ENCODE results near the gene ATP9B. TPM values are rescaled to one million over a fixed set of nuclear protein-coding genes. Genes with fewer than 3 reads are reported as not detected.
"Not testable (repeated sequence)": the region's sequence is repeated elsewhere in the genome, so short reads cannot be mapped to it uniquely, and the experiment has no call there.

ATP9B gene
- total RNA-seq, 2 donors from 2014 or later = 15.4 to 17.6 TPM

GRCh38 chr18:79258447-79258846 is 189.3 kb downstream of the ATP9B start:
- Histone ChIP-seq H3K27me3 (no peaks in the 10 kb centered on the region), H3K9me3 (no peaks in the 10 kb centered on the region), H3K4me1 (peaks cover 0 to 5% of the 10 kb centered on the region in 2 donors), H3K36me3 (peaks cover 4% of the 10 kb centered on the region), H3K27ac (peak overlapping the region; percentile 39 to 51), H3K4me3 (no peak overlapping the region)
- DNase-seq (ENCODE audit: low spot score) = no peak
- no peak for TF ChIP-seq CTCF (IDR thresholded peaks at IDR 0.05)

- Histone ChIP-seq H3K27me3 (no peaks in the 10 kb centered on the region), H3K4me1 (peaks cover 0 to 5% of the 10 kb centered on the region in 2 donors), H3K9me3 (no peaks in the 10 kb centered on the region), H3K36me3 (peaks cover 3% of the 10 kb centered on the region), H3K27ac (no peak overlapping the region), H3K4me3 (no peak overlapping the region)
- TF ChIP-seq CTCF (IDR thresholded peaks at IDR 0.05) = no peak
- DNase-seq (ENCODE audit: low spot score) = no peak
Observed at GRCh38 chr18:79259218-79259617, 190.0 kb downstream of the ATP9B start.

GRCh38 chr18:79260023-79260422 is 190.8 kb downstream of the ATP9B start:
- Histone ChIP-seq H3K36me3 (no peaks in the 10 kb centered on the region), H3K27me3 (no peaks in the 10 kb centered on the region), H3K4me1 (peaks cover 0 to 5% of the 10 kb centered on the region in 2 donors), H3K27ac (no peak overlapping the region), H3K9me3 (no peaks in the 10 kb centered on the region), H3K4me3 (no peak overlapping the region)
- no peak for DNase-seq (ENCODE audit: low spot score)
- TF ChIP-seq CTCF (IDR thresholded peaks at IDR 0.05) = no peak

- Histone ChIP-seq H3K9me3 (no peaks in the 10 kb centered on the region), H3K4me3 (no peak overlapping the region), H3K4me1 (peaks cover 0 to 5% of the 10 kb centered on the region in 2 donors), H3K27me3 (no peaks in the 10 kb centered on the region), H3K36me3 (no peaks in the 10 kb centered on the region), H3K27ac (no peak overlapping the region)
- TF ChIP-seq CTCF (IDR thresholded peaks at IDR 0.05) = no peak
- DNase-seq (ENCODE audit: low spot score) = no peak
Observed at GRCh38 chr18:79260510-79260909, 191.3 kb downstream of the ATP9B start.

GRCh38 chr18:79265068-79265467 is 195.9 kb downstream of the ATP9B start:
- not testable (repeated sequence) for DNase-seq (ENCODE audit: low spot score); H3K4me1 ChIP-seq; H3K4me3 ChIP-seq

GRCh38 chr18:79271812-79272211 is 202.6 kb downstream of the ATP9B start:
- H3K4me3 ChIP-seq; H3K27me3 ChIP-seq; H3K27ac ChIP-seq; H3K4me1 ChIP-seq; H3K9me3 ChIP-seq; DNase-seq (ENCODE audit: low spot score); H3K36me3 ChIP-seq: not testable (repeated sequence)

More at GRCh38 chr18:79265068-79265467, 195.9 kb downstream of the ATP9B start:
- not testable (repeated sequence) for H3K36me3 ChIP-seq, H3K27ac ChIP-seq, H3K9me3 ChIP-seq, H3K27me3 ChIP-seq

- H3K4me1 ChIP-seq = no peaks in the 10 kb centered on the region
Observed at GRCh38 chr18:79272916-79273315, 203.7 kb downstream of the ATP9B start.

More at GRCh38 chr18:79272916-79273315, 203.7 kb downstream of the ATP9B start:
- no peak for DNase-seq (ENCODE audit: low spot score)
- no peaks in the 10 kb centered on the region for H3K9me3 ChIP-seq
- no peak overlapping the region for H3K27ac ChIP-seq
- H3K27me3 ChIP-seq = no peaks in the 10 kb centered on the region
- TF ChIP-seq CTCF (IDR thresholded peaks at IDR 0.05) = no peak
- H3K4me3 ChIP-seq = no peak overlapping the region
- peaks cover 5% of the 10 kb centered on the region for H3K36me3 ChIP-seq

Measured in right atrium auricular region (tissue), 2 donors.